Neural progenitor cell (in vitro differentiated cells): ENCODE results near the gene RETSAT. TPM values are rescaled to one million over a fixed set of nuclear protein-coding genes. Genes with fewer than 3 reads are reported as not detected.

ENCODE experiments used
- DNase-seq: peaks from one replicate; pipeline ENCODE4 v3.0.0-alpha.2; 2016; ENCODE audit warnings: low spot score
- H2AFZ ChIP-seq: fragments of 200-600 bp; sonication (generic); replicated peaks from 2 replicates; pipeline ENCODE4 v1.6.1; 2016; ENCODE audit warnings: antibody characterized with exemption
- H3F3A ChIP-seq: fragments of 200-600 bp; sonication (generic); 2 replicates; pipeline ENCODE4 v1.6.1; 2016; ENCODE audit warnings: antibody characterized with exemption, low read depth
- H3K27ac ChIP-seq: fragments of 200-600 bp; sonication (generic); 2 replicates; pipeline ENCODE4 v1.5.1; 2016; ENCODE audit warnings: mild to moderate bottlenecking
- H3K27me3 ChIP-seq: fragments of 200-600 bp; sonication (generic); 2 replicates; pipeline ENCODE4 v1.6.1; 2016; ENCODE audit warnings: mild to moderate bottlenecking, moderate library complexity
- H3K36me3 ChIP-seq: fragments of 200-600 bp; sonication (generic); 2 replicates; pipeline ENCODE4 v1.5.1; 2016
- H3K4me1 ChIP-seq: fragments of 200-600 bp; sonication (generic); 2 replicates; pipeline ENCODE4 v1.6.1; 2016; ENCODE audit warnings: mixed run types
- H3K4me2 ChIP-seq: fragments of 200-600 bp; sonication (generic); 2 replicates; pipeline ENCODE4 v1.6.1; 2016
- H3K4me3 ChIP-seq: fragments of 200-600 bp; sonication (generic); 2 replicates; pipeline ENCODE4 v1.5.1; 2016
- H3K79me2 ChIP-seq: fragments of 200-600 bp; sonication (generic); 2 replicates; pipeline ENCODE4 v1.6.1; 2016; ENCODE audit warnings: low read depth
- H3K9ac ChIP-seq: fragments of 200-600 bp; sonication (generic); 2 replicates; pipeline ENCODE4 v1.6.1; 2016
- H3K9me3 ChIP-seq: fragments of 200-600 bp; sonication (generic); 2 replicates; pipeline ENCODE4 v1.5.1; 2016; ENCODE audit warnings: low read depth
- H4K20me1 ChIP-seq: fragments of 200-600 bp; sonication (generic); 2 replicates; pipeline ENCODE4 v1.6.1; 2016; ENCODE audit warnings: low read depth
- H3K27ac Mint-ChIP-seq: 3 replicates; pipeline ENCODE4 v1.8.0; 2021; ENCODE audit warnings: mixed read lengths
- H3K27me3 Mint-ChIP-seq: 2 replicates; pipeline ENCODE4 v1.8.0; 2022; ENCODE audit warnings: low read depth, mild to moderate bottlenecking, inconsistent platforms, moderate library complexity, mixed read lengths; ENCODE audit not compliant: insufficient read depth
- H3K36me3 Mint-ChIP-seq: 3 replicates; pipeline ENCODE4 v1.8.0; 2021; ENCODE audit warnings: mixed read lengths
- H3K4me1 Mint-ChIP-seq: 3 replicates; pipeline ENCODE4 v1.8.0; 2021; ENCODE audit warnings: mixed read lengths
- H3K4me3 Mint-ChIP-seq: 3 replicates; pipeline ENCODE4 v1.8.0; 2021; ENCODE audit warnings: mild to moderate bottlenecking, moderate library complexity, mixed read lengths
- H3K9me3 Mint-ChIP-seq: 3 replicates; pipeline ENCODE4 v1.8.0; 2020; ENCODE audit warnings: mixed read lengths
- EZH2 ChIP-seq: fragments of 200-600 bp; sonication (generic); IDR thresholded peaks from 2 replicates; pipeline ENCODE4 v1.6.1; 2017; ENCODE audit warnings: antibody characterized with exemption, mild to moderate bottlenecking, moderate library complexity
- EZH2phosphoT487 ChIP-seq: fragments of 200-600 bp; sonication (generic); IDR thresholded peaks from 2 replicates; pipeline ENCODE4 v1.6.1; 2017; ENCODE audit warnings: antibody characterized with exemption
- total RNA-seq: library from RNA; depleted of rRNA; stranded (reverse); fragments of >200 nt; gene quantifications from 2 replicates; pipeline ENCODE4 v1.2.3, GENCODE V29; 2015; ENCODE audit warnings: low replicate concordance
- TF ChIP-seq, protein P1 (sequence below): fragments of 200-600 bp; sonication (generic); IDR thresholded peaks from 2 replicates; pipeline ENCODE4 v1.5.1; 2017; ENCODE audit warnings: antibody characterized with exemption, mild to moderate bottlenecking

RETSAT gene
- total RNA-seq, 1 donor from 2014 or later: 13.3 TPM

- Histone ChIP-seq H3K4me2 (no peak overlapping the region), H3K27ac (no peak overlapping the region), H3K9me3 (no peaks in the 10 kb centered on the region), H3K79me2 (no peaks in the 10 kb centered on the region), H3K4me3 (no peak overlapping the region), H3K4me1 (no peaks in the 10 kb centered on the region), H3K9ac (no peak overlapping the region), H3F3A (no peaks in the 10 kb centered on the region), H2AFZ (no peak overlapping the region), H3K36me3 (no peaks in the 10 kb centered on the region), H3K27me3 (no peaks in the 10 kb centered on the region), H4K20me1 (no peaks in the 10 kb centered on the region)
- no peak for TF ChIP-seq EZH2
- no peak for TF ChIP-seq EZH2phosphoT487
- TF ChIP-seq, protein P1, sequence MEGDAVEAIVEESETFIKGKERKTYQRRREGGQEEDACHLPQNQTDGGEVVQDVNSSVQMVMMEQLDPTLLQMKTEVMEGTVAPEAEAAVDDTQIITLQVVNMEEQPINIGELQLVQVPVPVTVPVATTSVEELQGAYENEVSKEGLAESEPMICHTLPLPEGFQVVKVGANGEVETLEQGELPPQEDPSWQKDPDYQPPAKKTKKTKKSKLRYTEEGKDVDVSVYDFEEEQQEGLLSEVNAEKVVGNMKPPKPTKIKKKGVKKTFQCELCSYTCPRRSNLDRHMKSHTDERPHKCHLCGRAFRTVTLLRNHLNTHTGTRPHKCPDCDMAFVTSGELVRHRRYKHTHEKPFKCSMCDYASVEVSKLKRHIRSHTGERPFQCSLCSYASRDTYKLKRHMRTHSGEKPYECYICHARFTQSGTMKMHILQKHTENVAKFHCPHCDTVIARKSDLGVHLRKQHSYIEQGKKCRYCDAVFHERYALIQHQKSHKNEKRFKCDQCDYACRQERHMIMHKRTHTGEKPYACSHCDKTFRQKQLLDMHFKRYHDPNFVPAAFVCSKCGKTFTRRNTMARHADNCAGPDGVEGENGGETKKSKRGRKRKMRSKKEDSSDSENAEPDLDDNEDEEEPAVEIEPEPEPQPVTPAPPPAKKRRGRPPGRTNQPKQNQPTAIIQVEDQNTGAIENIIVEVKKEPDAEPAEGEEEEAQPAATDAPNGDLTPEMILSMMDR: no peak
- Mint-ChIP-seq H3K4me1 (peaks cover 4% of the 10 kb centered on the region), H3K9me3 (no peaks in the 10 kb centered on the region), H3K27ac (no peak overlapping the region), H3K36me3 (peaks cover 9% of the 10 kb centered on the region), H3K4me3 (no peak overlapping the region), H3K27me3 (no peaks in the 10 kb centered on the region)
- no peak for DNase-seq
These were observed 41.9 kb downstream of the RETSAT start for GRCh38 chr2:85312404-85312803.

DNA sequence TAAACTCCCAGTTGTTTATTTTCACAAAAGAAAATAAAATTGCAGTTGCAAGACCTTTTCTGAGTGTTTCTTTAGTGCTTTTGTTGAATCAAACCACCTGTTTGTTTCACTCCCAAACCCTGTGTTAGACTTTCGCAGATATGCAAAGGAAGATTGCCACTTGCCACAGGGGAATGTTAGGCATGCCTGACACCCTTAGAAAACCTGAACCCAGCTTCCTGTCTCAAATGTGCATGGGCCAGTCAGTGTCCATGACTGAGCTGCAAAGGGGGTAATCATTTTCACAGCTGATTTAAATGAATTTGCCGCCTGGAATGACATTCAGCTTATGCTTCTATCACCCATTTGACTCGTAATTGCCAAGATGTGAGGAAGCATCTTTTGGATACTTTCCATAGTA lies 44.0 kb downstream of the RETSAT start:
- Histone ChIP-seq H3K9me3 (no peaks in the 10 kb centered on the region), H2AFZ (no peak overlapping the region), H3K4me1 (no peaks in the 10 kb centered on the region), H3K36me3 (no peaks in the 10 kb centered on the region), H3K9ac (no peak overlapping the region), H3K27ac (peak overlapping the region; percentile 38), H4K20me1 (no peaks in the 10 kb centered on the region), H3K4me2 (no peak overlapping the region), H3K27me3 (no peaks in the 10 kb centered on the region), H3K79me2 (no peaks in the 10 kb centered on the region), H3K4me3 (no peak overlapping the region), H3F3A (no peaks in the 10 kb centered on the region)
- Mint-ChIP-seq H3K4me3 (no peak overlapping the region), H3K27ac (no peak overlapping the region), H3K36me3 (peaks cover 12% of the 10 kb centered on the region), H3K4me1 (peaks cover 4% of the 10 kb centered on the region), H3K9me3 (no peaks in the 10 kb centered on the region), H3K27me3 (peaks cover 3% of the 10 kb centered on the region)
- TF ChIP-seq, protein P1: no peak
- TF ChIP-seq EZH2 (no peak), EZH2phosphoT487 (no peak)
- no peak for DNase-seq

DNA sequence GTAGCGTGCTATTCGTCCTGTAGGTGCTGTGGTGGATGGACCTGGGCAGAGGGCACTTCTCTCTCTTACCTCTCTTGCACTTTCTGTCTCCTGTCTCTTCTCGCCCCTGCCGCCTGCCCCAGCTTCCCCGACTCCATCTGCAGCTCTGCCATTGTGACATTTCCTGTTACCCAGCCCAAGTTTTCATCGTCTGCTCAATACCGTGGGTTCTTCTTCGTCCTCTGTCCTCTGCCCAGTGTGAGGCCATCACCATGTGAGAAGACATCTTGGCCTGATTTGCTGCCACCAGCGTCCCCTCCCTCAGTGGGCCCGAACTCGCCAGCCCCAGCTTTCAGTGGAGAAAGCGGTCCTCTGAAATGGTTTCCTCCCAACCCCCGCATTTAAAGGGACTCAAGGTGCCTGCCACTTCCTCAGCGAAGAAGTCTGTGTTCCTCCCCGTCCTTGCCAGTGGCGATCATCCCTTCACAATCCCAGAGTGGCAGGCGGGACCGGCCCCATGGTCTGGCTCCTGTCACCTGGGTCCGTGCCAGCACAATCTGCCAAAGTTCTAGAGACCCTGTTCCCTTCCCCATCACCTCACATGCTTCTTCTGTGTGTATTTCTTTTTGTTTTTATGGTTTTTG lies 44.5 kb downstream of the RETSAT start:
- Histone ChIP-seq H3K4me3 (no peak overlapping the region), H3K4me1 (no peaks in the 10 kb centered on the region), H4K20me1 (no peaks in the 10 kb centered on the region), H3K36me3 (no peaks in the 10 kb centered on the region), H3K79me2 (no peaks in the 10 kb centered on the region), H3K27ac (peak overlapping the region; percentile 38), H3K9me3 (no peaks in the 10 kb centered on the region), H3F3A (no peaks in the 10 kb centered on the region), H3K9ac (no peak overlapping the region), H3K27me3 (no peaks in the 10 kb centered on the region), H3K4me2 (no peak overlapping the region), H2AFZ (no peak overlapping the region)
- no peaks in the 10 kb centered on the region for H3K9me3 Mint-ChIP-seq
- peaks cover 4% of the 10 kb centered on the region for H3K4me1 Mint-ChIP-seq
- peaks cover 4% of the 10 kb centered on the region for H3K27me3 Mint-ChIP-seq
- no peak for DNase-seq
- peak overlapping the region; percentile 3 for H3K27ac Mint-ChIP-seq
- no peak overlapping the region for H3K4me3 Mint-ChIP-seq
- no peak for TF ChIP-seq EZH2
- TF ChIP-seq, protein P1: no peak
- no peak for TF ChIP-seq EZH2phosphoT487
- H3K36me3 Mint-ChIP-seq: peaks cover 12% of the 10 kb centered on the region
